C4-2B (cell line): Measurements from ENCODE around the gene IFI30.

Source experiments
- ZFX ChIP-seq: fragments of 450-650 bp; IDR thresholded peaks from 2 replicates; pipeline ENCODE4 v1.6.1; 2017
- TF ChIP-seq, protein P1 (sequence below): fragments of 450-650 bp; conservative IDR thresholded peaks from 2 replicates; pipeline ENCODE4 v1.5.1; 2017; ENCODE audit warnings: mild to moderate bottlenecking

DNA sequence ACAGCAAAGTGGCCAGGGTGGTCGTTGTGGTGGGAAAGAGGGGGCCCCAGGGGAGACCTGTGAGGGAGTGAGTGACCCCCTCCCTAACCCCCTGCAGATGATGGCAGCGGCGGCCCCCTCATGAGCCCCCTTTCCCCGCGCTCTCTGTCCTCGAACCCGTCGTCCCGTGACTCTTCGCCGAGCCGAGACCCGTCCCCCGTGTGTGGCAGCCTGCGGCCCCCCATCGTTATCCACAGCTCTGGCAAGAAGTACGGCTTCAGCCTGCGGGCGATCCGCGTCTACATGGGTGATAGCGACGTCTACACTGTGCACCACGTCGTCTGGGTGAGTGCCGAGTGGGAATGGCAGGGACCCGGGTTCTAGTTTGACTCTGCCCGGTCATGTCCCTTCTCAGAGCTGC is 28.7 kb upstream of the IFI30 start:
- TF ChIP-seq, protein P1, sequence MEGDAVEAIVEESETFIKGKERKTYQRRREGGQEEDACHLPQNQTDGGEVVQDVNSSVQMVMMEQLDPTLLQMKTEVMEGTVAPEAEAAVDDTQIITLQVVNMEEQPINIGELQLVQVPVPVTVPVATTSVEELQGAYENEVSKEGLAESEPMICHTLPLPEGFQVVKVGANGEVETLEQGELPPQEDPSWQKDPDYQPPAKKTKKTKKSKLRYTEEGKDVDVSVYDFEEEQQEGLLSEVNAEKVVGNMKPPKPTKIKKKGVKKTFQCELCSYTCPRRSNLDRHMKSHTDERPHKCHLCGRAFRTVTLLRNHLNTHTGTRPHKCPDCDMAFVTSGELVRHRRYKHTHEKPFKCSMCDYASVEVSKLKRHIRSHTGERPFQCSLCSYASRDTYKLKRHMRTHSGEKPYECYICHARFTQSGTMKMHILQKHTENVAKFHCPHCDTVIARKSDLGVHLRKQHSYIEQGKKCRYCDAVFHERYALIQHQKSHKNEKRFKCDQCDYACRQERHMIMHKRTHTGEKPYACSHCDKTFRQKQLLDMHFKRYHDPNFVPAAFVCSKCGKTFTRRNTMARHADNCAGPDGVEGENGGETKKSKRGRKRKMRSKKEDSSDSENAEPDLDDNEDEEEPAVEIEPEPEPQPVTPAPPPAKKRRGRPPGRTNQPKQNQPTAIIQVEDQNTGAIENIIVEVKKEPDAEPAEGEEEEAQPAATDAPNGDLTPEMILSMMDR = no peak
- TF ChIP-seq ZFX = no peak
